K562 (cell line): ENCODE measurements around the gene REP15. TPM values are rescaled to one million over a fixed set of nuclear protein-coding genes. Genes with fewer than 3 reads are reported as not detected.

ENCODE experiments used
- CBFA2T2 ChIP-seq: fragments of 450-650 bp; conservative IDR thresholded peaks from 2 replicates; pipeline ENCODE4 v1.6.1; 2017; ENCODE audit warnings: mild to moderate bottlenecking
- CEBPG ChIP-seq, 3 experiments: fragments of 200-800 bp in 1 of 3; sonication (Bioruptor generic) in 1 of 3; sonication (generic) in 1 of 3; formaldehyde crosslinking in 1 of 3; IDR thresholded peaks in 2 of 3; conservative IDR thresholded peaks in 1 of 3; 2 replicates each; pipeline versions ENCODE4 v1.6.1 to v1.8.0; 2016 to 2022; ENCODE audit warnings: missing compliant biosample characterization in 2 of 3, missing genetic modification characterization in 2 of 3, mild to moderate bottlenecking in 1 of 3, missing genetic modification reagents in 1 of 3
- FOXA1 ChIP-seq: fragments of 450-650 bp; IDR thresholded peaks from 2 replicates; pipeline ENCODE4 v1.6.1; 2016; ENCODE audit warnings: mild to moderate bottlenecking, borderline replicate concordance
- FOXJ2 ChIP-seq: fragments of 200-800 bp; sonication (Bioruptor generic); IDR thresholded peaks from 2 replicates; pipeline ENCODE4 v1.6.1; 2016; ENCODE audit warnings: missing genetic modification characterization, missing compliant biosample characterization
- GTF2E2 ChIP-seq: fragments of 200-800 bp; sonication (Bioruptor generic); IDR thresholded peaks from 2 replicates; pipeline ENCODE4 v1.6.1; 2016; ENCODE audit warnings: missing genetic modification characterization, missing compliant biosample characterization
- KAT7 ChIP-seq: sonication (generic); formaldehyde crosslinking; IDR thresholded peaks from 2 replicates; pipeline ENCODE4 v1.8.0; 2022; ENCODE audit warnings: missing genetic modification reagents, mild to moderate bottlenecking, borderline replicate concordance
- SP2 ChIP-seq: IDR thresholded peaks from 2 replicates; pipeline ENCODE4 v1.6.1; 2011; ENCODE audit warnings: mild to moderate bottlenecking, low read depth, low read length, moderate library complexity; ENCODE audit not compliant: poor library complexity, severe bottlenecking; ENCODE audit errors: extremely low read depth
- ZNF140 ChIP-seq: fragments of 250-450 bp; sonication (Bioruptor Pico); IDR thresholded peaks from 2 replicates; pipeline ENCODE4 v1.8.0; 2021; ENCODE audit warnings: moderate library complexity, mild to moderate bottlenecking, inconsistent platforms
- ZNF695 ChIP-seq: fragments of 450-650 bp; formaldehyde crosslinking; IDR thresholded peaks from 2 replicates; pipeline ENCODE4 v1.4.0; 2020; ENCODE audit warnings: mild to moderate bottlenecking, moderate library complexity
- polyA plus RNA-seq, 8 experiments: library from polyadenylated mRNA; depleted of rRNA in 4 of 8; stranded (reverse) in 5 of 8; unstranded in 3 of 8; fragments of >200 nt; fragmentation: Nextera tagmentation in 2 of 8; fragmentation: Illumina TruSeq in 1 of 8; extraction: Ambion mirVana in 2 of 8; extraction: Trizol in 1 of 8; gene quantifications; 2 replicates each; pipeline versions ENCODE4 v1.2.1 to v1.2.3, GENCODE V29; 2011 to 2014; ENCODE audit warnings: inconsistent platforms in 1 of 8, missing spikeins in 1 of 8
- total RNA-seq, 7 experiments: library from RNA; depleted of rRNA in 6 of 7; stranded (reverse); fragments of >200 nt in 6 of 7; fragmentation: Illumina TruSeq in 2 of 7; extraction: Trizol in 2 of 7; gene quantifications; 2 replicates each; pipeline versions ENCODE4 v1.2.1 to v1.2.3, GENCODE V29; 2011 to 2021; ENCODE audit warnings: low replicate concordance in 1 of 7
- TF ChIP-seq, protein P1 (sequence below), 2 experiments: fragments of 450-650 bp; IDR thresholded peaks; 2 replicates each; pipeline ENCODE4 v1.6.1; 2016; ENCODE audit warnings: mild to moderate bottlenecking in 2 of 2, borderline replicate concordance in 1 of 2, low read depth in 1 of 2, moderate library complexity in 1 of 2
- TF ChIP-seq, protein P2 (sequence below): fragments of 250-450 bp; sonication (Bioruptor Pico); IDR thresholded peaks from 2 replicates; pipeline ENCODE4 v1.8.0; 2022; ENCODE audit warnings: inconsistent platforms, mild to moderate bottlenecking, moderate library complexity, borderline replicate concordance
- TF ChIP-seq, protein P3 (sequence below): fragments of 450-650 bp; formaldehyde crosslinking; IDR thresholded peaks from 2 replicates; pipeline ENCODE4 v1.4.0; 2022; ENCODE audit warnings: missing genetic modification characterization
- TF ChIP-seq, protein P4 (sequence below): fragments of 250-450 bp; sonication (Bioruptor Pico); IDR thresholded peaks from 2 replicates; pipeline ENCODE4 v1.4.0; 2020; ENCODE audit warnings: mild to moderate bottlenecking

Gene REP15
- total and polyA plus RNA-seq, 9 of the 15 experiments (the other 6 are each of a cell fraction or from before 2014, with no cell fraction given) = not detected

DNA sequence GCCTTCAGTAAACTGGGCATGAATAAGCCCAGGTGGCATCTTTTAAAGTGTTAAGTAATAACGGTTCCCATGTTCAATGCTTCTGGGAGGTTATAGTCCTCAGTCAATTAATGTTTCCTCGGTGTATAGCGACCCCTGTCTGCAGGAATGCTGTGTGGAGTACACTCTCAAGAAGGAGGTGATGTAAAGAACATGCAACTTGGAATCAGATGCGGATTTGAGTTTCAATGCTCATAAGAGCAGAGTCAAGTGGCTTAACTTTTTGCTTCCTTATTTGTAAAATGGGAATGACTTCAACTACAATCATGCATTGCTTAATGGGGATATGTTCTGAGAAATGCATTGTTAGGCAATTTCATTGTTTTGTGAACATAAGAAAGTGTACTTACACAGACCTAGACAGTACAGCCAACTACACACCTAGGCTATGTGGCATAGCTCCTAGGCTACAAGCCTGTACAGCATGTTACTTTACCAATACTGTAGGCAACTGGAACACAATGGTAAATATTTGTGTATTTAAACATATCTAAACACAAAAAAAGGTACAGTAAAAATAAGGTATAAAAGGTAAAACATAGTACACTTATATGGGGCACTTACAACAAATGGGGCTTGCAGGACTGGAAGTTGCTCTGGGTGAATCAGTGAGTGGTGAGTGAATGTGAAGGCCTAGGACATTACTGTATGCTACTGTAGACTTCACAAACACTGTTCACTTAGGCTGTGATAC, 7.6 kb downstream of the REP15 start (continued):
- TF ChIP-seq, protein P1, sequence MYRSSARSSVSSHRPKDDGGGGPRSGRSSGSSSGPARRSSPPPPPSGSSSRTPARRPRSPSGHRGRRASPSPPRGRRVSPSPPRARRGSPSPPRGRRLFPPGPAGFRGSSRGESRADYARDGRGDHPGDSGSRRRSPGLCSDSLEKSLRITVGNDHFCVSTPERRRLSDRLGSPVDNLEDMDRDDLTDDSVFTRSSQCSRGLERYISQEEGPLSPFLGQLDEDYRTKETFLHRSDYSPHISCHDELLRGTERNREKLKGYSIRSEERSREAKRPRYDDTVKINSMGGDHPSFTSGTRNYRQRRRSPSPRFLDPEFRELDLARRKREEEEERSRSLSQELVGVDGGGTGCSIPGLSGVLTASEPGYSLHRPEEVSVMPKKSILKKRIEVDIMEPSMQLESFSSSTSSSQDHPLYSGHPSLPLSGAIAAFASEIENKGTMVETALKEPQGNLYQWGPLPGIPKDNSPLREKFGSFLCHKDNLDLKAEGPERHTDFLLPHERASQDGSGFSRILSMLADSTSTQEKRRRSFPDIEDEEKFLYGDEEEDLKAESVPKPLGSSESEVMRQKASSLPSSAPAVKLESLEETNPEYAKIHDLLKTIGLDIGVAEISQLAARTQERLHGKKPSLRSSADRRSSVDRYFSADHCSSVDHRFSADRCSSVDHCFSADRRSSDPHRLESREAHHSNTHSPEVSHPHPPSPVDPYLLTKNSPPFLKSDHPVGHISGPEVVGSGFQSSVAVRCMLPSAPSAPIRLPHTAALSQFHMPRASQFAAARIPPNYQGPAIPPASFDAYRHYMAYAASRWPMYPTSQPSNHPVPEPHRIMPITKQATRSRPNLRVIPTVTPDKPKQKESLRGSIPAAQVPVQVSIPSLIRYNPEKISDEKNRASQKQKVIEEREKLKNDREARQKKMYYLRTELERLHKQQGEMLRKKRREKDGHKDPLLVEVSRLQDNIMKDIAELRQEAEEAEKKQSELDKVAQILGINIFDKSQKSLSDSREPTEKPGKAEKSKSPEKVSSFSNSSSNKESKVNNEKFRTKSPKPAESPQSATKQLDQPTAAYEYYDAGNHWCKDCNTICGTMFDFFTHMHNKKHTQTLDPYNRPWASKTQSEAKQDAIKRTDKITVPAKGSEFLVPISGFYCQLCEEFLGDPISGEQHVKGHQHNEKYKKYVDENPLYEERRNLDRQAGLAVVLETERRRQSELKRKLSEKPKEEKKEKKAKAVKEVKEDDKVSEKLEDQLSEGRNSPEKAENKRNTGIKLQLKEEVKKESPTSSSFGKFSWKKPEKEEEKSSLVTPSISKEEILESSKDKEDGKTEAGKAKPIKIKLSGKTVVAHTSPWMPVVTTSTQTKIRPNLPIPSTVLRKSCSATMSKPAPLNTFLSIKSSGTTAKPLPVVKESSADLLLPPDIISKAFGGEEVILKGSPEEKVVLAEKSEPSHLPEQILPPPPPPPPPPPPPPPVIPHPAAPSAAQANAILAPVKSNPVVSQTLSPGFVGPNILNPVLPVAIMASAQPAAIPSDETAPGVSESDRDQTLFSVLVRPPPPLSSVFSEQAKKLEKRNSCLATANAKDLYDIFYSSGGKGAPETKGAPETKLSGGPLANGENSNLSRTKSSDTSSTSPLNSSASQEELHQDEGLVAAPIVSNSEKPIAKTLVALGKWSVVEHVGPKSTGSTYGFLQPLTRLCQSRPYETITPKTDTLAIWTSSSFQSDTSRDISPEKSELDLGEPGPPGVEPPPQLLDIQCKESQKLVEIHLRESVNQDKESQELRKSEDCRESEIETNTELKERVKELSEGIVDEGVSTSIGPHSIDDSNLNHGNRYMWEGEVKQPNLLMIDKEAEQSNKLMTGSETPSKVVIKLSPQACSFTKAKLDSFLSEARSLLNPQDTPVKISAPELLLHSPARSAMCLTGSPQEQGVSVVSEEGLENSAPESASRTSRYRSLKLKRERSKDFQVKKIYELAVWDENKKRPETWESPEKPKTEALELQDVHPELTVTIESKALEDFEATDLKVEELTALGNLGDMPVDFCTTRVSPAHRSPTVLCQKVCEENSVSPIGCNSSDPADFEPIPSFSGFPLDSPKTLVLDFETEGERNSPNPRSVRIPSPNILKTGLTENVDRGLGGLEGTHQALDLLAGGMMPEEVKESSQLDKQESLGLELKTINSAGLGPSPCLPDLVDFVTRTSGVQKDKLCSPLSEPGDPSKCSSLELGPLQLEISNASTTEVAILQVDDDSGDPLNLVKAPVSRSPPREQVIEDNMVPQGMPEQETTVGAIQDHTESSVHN (IDR thresholded peaks at IDR 0.05; ENCODE audit: borderline replicate concordance in 1 of 2, low read depth in 1 of 2) = no peak
- TF ChIP-seq FOXA1 (no peak), ZNF695 (CRISPR knock-in tag) (no peak), SP2 (no peak), CBFA2T2 (no peak), FOXJ2 (tag) (peak; percentile 44; the same call in 1 of the 2 replicates), GTF2E2 (tag) (no peak), CEBPG (CRISPR knock-in tag; IDR thresholded peaks at IDR 0.05) (peak; percentile 98), CEBPG (tag; conservative IDR thresholded peaks at IDR 0.05 in 1 of 2, IDR thresholded peaks at IDR 0.05 in 1 of 2) (peak; percentile 92 to 97), KAT7 (CRISPR knock-in tag) (no peak), ZNF140 (CRISPR knock-in tag) (no peak)
- TF ChIP-seq, protein P2, sequence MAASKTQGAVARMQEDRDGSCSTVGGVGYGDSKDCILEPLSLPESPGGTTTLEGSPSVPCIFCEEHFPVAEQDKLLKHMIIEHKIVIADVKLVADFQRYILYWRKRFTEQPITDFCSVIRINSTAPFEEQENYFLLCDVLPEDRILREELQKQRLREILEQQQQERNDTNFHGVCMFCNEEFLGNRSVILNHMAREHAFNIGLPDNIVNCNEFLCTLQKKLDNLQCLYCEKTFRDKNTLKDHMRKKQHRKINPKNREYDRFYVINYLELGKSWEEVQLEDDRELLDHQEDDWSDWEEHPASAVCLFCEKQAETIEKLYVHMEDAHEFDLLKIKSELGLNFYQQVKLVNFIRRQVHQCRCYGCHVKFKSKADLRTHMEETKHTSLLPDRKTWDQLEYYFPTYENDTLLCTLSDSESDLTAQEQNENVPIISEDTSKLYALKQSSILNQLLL (CRISPR knock-in tag) = no peak
- TF ChIP-seq, protein P3, sequence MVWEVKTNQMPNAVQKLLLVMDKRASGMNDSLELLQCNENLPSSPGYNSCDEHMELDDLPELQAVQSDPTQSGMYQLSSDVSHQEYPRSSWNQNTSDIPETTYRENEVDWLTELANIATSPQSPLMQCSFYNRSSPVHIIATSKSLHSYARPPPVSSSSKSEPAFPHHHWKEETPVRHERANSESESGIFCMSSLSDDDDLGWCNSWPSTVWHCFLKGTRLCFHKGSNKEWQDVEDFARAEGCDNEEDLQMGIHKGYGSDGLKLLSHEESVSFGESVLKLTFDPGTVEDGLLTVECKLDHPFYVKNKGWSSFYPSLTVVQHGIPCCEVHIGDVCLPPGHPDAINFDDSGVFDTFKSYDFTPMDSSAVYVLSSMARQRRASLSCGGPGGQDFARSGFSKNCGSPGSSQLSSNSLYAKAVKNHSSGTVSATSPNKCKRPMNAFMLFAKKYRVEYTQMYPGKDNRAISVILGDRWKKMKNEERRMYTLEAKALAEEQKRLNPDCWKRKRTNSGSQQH (CRISPR knock-in tag) = no peak
- TF ChIP-seq, protein P4, sequence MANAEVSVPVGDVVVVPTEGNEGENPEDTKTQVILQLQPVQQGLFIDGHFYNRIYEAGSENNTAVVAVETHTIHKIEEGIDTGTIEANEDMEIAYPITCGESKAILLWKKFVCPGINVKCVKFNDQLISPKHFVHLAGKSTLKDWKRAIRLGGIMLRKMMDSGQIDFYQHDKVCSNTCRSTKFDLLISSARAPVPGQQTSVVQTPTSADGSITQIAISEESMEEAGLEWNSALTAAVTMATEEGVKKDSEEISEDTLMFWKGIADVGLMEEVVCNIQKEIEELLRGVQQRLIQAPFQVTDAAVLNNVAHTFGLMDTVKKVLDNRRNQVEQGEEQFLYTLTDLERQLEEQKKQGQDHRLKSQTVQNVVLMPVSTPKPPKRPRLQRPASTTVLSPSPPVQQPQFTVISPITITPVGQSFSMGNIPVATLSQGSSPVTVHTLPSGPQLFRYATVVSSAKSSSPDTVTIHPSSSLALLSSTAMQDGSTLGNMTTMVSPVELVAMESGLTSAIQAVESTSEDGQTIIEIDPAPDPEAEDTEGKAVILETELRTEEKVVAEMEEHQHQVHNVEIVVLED (CRISPR knock-in tag) = no peak
